HG03558 (cell line): ENCODE results near the gene PNPT1.
"Not testable (repeated sequence)": the region's sequence is repeated elsewhere in the genome, so short reads cannot be mapped to it uniquely, and the experiment has no call there.

ENCODE experiments used
- ATAC-seq: cut with Tn5 transposase; IDR thresholded peaks from one replicate; pipeline ENCODE4 v1.9.1; 2021; ENCODE audit warnings: moderate number of reproducible peaks; ENCODE audit not compliant: unreplicated experiment; ENCODE audit errors: extremely low read depth

Gene PNPT1

DNA sequence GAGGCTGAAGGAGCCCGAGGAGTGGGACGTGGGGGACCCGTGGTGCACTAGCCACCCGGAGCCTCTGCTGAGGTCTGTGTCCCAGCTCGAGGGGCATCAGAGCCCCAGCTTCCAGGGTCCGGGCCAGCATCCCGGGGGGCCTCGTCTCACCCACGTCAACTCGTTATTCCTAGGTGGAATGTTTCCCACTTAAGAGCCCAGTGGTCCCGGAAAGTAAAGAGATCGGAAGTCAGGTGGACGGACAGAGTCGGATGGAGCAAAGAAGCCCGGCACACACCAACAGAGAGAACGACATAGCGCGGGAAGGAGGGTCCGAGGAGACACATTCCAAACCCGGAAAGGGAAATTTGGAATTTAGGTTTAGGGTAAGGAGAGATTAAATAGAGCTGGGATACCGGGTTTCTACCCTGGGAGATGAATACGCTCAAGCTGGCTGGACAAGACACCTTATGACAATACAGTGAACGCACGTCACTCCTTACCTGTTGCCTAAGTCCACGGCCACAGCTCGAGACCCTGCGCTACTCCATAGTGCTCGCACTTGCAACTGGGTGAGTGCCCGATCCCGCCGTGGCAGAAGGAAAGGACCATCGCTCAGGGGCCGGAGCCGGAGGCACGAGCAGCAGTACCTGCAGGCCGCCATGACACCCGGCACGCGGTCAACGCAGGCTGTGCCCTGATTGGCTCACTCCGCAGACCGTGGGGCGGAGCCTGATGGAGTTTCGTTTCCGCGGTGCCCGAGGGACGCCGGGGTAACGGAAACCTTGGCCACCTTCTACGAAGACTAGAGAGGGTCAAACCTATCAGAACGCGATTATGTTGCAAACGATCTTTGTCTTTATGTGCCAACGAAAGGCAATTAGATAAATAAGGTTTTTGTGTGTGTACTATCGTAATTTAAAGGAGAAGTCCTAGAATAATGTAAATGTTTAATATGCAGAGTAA lies at the start of gene PNPT1:
PNPT1 (minus strand) TSS at position 664 of the 945 bp plus-strand sequence; CDS start at position 643, 21 bp downstream.
- peak; percentile 100 for ATAC-seq

DNA sequence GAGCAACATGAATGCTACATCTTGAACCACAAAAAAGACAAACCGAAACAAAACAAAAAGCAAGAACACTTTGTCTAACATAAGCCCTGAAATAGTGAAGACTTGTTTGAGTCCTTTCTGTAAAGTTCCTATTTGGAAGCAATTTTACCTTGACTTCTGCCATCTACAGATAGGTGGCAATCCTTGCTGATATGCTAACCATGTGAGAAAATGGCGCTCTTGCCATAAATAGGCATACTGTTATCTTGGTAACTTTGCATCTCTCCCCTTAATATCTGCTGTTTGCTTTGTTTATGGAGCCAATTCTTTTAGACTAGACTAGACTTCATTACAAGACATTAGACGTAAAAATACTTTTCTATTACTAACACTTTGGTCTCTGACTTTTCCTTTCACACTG lies 49.4 kb upstream of the PNPT1 start:
- ATAC-seq = no peak

GRCh38 chr2:55736019-55736536 lies 42.4 kb upstream of the PNPT1 start:
- not testable (repeated sequence) for ATAC-seq

DNA sequence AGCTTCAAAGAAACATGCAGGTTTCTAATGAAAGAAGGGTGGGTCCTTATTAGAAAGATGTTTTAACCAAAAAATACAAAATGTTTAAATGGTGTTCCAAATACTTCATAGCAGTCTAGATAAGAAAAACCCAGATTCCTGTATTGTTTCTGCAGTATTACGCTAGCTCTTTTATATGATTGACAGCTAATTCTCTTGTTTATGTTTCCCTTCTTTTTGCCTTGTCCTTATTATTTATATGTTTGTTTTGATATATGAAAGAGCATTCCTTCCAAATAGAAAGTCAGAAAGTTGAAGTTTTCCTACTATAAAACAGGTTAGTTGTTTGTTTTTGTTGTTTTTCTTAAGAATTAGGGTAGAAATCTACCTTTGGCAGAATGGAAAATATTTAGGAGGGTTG lies 41.1 kb upstream of the PNPT1 start:
- no peak for ATAC-seq

DNA sequence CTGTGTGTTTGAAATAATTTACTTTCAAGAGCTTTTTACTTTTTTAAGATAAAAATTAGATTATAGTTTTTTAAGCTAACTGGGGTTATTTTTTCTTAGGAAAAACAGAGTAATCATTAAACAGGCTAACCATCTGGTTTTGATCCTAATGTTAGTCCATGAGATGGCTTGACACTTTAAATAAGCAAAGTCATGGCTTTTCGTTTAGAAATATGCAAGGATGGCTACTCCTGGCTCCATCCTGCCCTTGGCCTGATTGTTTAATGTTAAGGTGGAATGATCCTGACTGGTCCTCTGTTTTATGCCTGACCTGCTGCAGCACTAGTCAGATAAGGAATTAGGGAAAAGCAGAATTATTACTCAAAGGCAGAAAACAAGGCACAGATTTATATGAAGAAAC lies 39.7 kb upstream of the PNPT1 start:
- ATAC-seq = no peak

DNA sequence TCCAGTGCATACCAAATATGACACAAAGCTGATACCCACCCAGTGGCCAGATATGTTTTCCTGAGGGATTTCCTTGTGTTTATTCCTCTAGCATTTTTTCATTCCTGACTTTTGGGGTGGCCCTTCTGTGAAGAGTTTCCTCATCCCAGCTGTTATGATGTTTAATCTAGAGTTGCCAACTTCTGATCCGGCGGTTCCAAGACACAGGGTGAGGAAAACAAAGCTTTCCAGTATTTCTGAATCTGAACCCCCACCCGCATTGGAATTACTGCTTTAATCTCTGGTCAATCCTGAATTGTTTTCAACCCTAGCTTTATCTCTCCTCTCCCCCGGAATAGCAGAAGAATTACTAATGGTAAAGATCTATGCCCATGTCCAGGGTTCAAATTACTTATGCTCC lies 39.2 kb upstream of the PNPT1 start:
- no peak for ATAC-seq

- no peak for ATAC-seq
These were observed 35.6 kb upstream of the PNPT1 start for GRCh38 chr2:55729136-55729685.

DNA sequence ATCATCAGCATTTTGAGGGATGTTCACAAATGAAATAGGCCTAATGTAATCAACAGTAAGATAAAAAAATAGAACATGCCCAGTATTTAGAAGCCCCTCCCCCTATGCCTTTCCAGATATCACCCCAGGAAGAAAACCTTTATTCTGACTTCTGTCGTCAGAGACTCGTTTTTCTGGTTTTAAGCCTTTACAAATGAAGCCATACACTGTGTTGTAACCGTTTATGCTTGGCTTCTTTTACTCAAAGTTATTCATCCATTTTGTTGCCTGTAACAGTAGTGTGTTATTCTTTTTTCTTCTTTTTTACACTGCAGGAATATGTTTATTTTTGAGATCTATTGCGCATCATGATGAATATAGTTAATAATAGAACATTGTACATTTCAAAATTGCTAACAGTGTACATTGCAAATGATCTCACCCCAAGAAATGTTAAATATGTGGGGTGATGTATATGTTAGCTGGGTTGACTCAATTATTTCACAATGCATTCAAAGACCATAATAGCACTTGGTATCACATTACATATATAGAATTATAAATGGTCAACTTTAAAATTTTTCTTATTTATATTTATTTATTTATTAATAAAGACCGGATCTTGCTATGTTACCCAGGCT lies 28.1 kb upstream of the PNPT1 start:
- ATAC-seq = no peak

GRCh38 chr2:55720417-55720816 lies 26.8 kb upstream of the PNPT1 start:
- no peak for ATAC-seq

DNA sequence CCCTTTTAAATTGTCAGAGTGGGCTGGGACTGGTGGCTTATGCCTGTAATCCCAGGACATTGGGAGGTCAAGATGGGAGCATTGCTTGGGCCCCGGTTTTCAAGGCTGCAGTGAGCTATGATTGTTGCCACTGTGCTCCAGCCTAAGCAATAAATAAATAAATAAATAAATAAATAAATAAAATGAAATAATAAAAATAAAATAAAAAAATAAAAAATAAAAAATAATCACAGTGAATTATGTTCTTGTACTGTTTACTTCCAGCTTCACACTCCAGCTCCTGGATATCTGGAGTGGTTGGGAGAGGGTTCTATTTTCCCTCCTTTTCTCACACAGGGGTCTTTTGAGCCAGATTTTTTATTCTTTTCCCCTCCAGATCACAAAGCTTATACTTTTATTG lies 26.2 kb upstream of the PNPT1 start:
- ATAC-seq = no peak

DNA sequence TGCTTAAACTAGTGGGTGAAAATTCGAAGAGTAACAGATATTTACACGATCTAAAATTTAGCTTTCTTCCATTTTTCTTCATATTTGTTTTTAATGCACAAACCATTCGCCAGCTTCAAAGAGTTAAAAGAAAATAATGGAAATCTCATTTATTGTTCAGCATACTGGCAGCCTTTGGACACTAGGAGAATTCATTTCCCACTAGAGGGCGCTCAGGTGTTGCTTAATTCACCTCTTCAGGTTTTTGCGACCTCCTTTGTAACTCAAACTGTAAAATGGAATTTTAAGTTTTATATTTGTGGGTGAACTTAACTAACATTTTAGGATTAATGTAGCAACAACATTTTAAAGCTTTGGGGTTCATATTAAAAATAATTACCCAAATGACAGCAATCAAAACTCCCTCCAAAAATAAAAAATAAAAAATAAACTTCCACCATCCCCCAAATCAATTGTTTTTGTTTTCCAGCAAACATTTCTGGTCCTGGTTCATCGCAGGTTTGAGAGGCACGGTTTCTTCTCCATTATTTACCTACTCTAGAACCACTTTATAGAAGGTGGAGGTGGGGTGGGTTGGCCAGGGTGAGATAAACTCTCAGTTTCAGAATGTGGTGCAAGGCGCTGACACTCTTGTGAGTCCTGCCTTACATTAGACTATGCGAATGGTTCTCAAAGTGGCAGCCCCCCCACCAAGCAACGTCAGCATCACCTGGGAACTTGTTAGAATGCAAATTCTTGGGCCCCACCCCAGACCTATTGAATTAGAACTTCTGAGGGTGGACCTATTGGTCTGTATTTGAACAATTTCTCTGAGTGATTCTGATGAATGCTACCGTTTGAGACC lies 24.7 kb upstream of the PNPT1 start:
- no peak for ATAC-seq

GRCh38 chr2:55715626-55716025 lies 22.0 kb upstream of the PNPT1 start:
- ATAC-seq = no peak

- ATAC-seq = not testable (repeated sequence)
These were observed 21.5 kb upstream of the PNPT1 start for GRCh38 chr2:55715178-55715577.

DNA sequence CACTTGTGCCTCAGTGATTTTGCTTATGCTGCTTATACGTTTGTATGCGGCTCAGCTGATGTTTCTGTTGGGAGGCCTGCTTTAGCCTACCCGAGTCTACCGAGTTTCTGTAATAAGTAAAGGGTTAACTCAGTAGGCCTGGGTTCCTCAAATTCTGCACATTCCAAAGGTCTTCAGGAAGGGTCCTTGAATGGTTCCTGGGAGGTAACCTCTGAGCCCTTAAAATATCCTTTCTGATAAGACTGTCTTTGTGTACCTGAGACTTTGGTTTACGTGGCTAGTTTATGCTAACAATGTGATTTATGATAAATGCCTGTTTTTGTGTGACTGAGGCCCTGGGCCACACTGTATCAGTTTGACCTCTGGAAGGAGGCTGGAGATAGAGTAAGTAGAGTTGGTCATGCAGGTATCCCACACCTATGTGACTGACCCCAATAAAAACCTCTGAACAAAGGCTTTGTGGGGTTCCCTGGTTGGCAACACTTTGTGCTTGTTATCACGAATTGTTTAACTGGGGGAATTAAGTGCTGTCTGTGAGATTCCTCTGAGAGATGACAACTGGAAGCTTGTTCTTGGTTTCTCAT lies 18.9 kb upstream of the PNPT1 start:
- ATAC-seq = no peak

GRCh38 chr2:55710025-55710424 lies 16.4 kb upstream of the PNPT1 start:
- no peak for ATAC-seq

GRCh38 chr2:55707751-55708150 lies 14.1 kb upstream of the PNPT1 start:
- ATAC-seq = no peak

- not testable (repeated sequence) for ATAC-seq
These were observed 12.6 kb upstream of the PNPT1 start for GRCh38 chr2:55706258-55706657.

- ATAC-seq = no peak
These were observed 11.5 kb upstream of the PNPT1 start for GRCh38 chr2:55705027-55705653.

GRCh38 chr2:55703350-55703749 lies 9.7 kb upstream of the PNPT1 start:
- no peak for ATAC-seq
